Measurements from ENCODE around the gene DBNDD1. TPM values are rescaled to one million over a fixed set of nuclear protein-coding genes. Genes with fewer than 3 reads are reported as not detected.
A peak's percentile ranks its signal among the peaks of the same experiment; 100 is the strongest.
"Not testable (repeated sequence)": the region's sequence is repeated elsewhere in the genome, so short reads cannot be mapped to it uniquely, and the experiment has no call there.

Gene DBNDD1
- total RNA-seq, 1 donor from 2014 or later, result 77.8 TPM

- H3K4me3 Mint-ChIP-seq (ENCODE audit: unreplicated experiment), result no peak overlapping the region
- peaks cover 5% of the 10 kb centered on the region for H3K36me3 Mint-ChIP-seq (ENCODE audit: unreplicated experiment)
- peaks cover 14% of the 10 kb centered on the region for H3K9me3 Mint-ChIP-seq (ENCODE audit: unreplicated experiment)
- no peak for TF ChIP-seq CTCF (IDR thresholded peaks at IDR 0.05; ENCODE audit: partially characterized antibody, unreplicated experiment)
- H3K4me1 Mint-ChIP-seq (ENCODE audit: low read depth, unreplicated experiment), result peaks cover 8% of the 10 kb centered on the region
- peak overlapping the region; percentile 72 for H3K27ac Mint-ChIP-seq (ENCODE audit: unreplicated experiment)
- peaks cover 17% of the 10 kb centered on the region for H3K27me3 Mint-ChIP-seq (ENCODE audit: unreplicated experiment)
- DNase-seq, result no peak
Measured at GRCh38 chr16:89996178-89996489, 23.1 kb downstream of the DBNDD1 start.

- H3K27ac Mint-ChIP-seq (ENCODE audit: unreplicated experiment), result peak overlapping the region; percentile 72
- H3K4me1 Mint-ChIP-seq (ENCODE audit: low read depth, unreplicated experiment); DNase-seq; H3K4me3 Mint-ChIP-seq (ENCODE audit: unreplicated experiment); H3K36me3 Mint-ChIP-seq (ENCODE audit: unreplicated experiment): not testable (repeated sequence)
- H3K27me3 Mint-ChIP-seq (ENCODE audit: unreplicated experiment), result peaks cover 17% of the 10 kb centered on the region
- peaks cover 14% of the 10 kb centered on the region for H3K9me3 Mint-ChIP-seq (ENCODE audit: unreplicated experiment)
Measured at GRCh38 chr16:89995475-89996177, 23.6 kb downstream of the DBNDD1 start.

- not testable (repeated sequence) for H3K4me3 Mint-ChIP-seq (ENCODE audit: unreplicated experiment); H3K36me3 Mint-ChIP-seq (ENCODE audit: unreplicated experiment); DNase-seq; H3K4me1 Mint-ChIP-seq (ENCODE audit: low read depth, unreplicated experiment)
- H3K9me3 Mint-ChIP-seq (ENCODE audit: unreplicated experiment), result peaks cover 14% of the 10 kb centered on the region
- H3K27ac Mint-ChIP-seq (ENCODE audit: unreplicated experiment), result peak overlapping the region; percentile 77
- peaks cover 17% of the 10 kb centered on the region for H3K27me3 Mint-ChIP-seq (ENCODE audit: unreplicated experiment)
Measured at GRCh38 chr16:89994721-89995474, 24.4 kb downstream of the DBNDD1 start.

- H3K36me3 Mint-ChIP-seq (ENCODE audit: unreplicated experiment), result peaks cover 5% of the 10 kb centered on the region
- no peak for TF ChIP-seq CTCF (IDR thresholded peaks at IDR 0.05; ENCODE audit: partially characterized antibody, unreplicated experiment)
Measured at GRCh38 chr16:89994389-89994720, 24.9 kb downstream of the DBNDD1 start.

GRCh38 chr16:89993971-89994370 lies 25.3 kb downstream of the DBNDD1 start:
- H3K4me3 Mint-ChIP-seq (ENCODE audit: unreplicated experiment), result no peak overlapping the region
- no peak for DNase-seq
- H3K36me3 Mint-ChIP-seq (ENCODE audit: unreplicated experiment), result peaks cover 5% of the 10 kb centered on the region
- peaks cover 8% of the 10 kb centered on the region for H3K4me1 Mint-ChIP-seq (ENCODE audit: low read depth, unreplicated experiment)
- H3K27me3 Mint-ChIP-seq (ENCODE audit: unreplicated experiment), result peaks cover 17% of the 10 kb centered on the region
- no peak for TF ChIP-seq CTCF (IDR thresholded peaks at IDR 0.05; ENCODE audit: partially characterized antibody, unreplicated experiment)
- H3K9me3 Mint-ChIP-seq (ENCODE audit: unreplicated experiment), result peaks cover 14% of the 10 kb centered on the region
- peak overlapping the region; percentile 76 for H3K27ac Mint-ChIP-seq (ENCODE audit: unreplicated experiment)

More at GRCh38 chr16:89994389-89994720, 24.9 kb downstream of the DBNDD1 start:
- H3K27ac Mint-ChIP-seq (ENCODE audit: unreplicated experiment), result peak overlapping the region; percentile 77
- H3K9me3 Mint-ChIP-seq (ENCODE audit: unreplicated experiment), result peaks cover 14% of the 10 kb centered on the region
- H3K4me1 Mint-ChIP-seq (ENCODE audit: low read depth, unreplicated experiment), result peaks cover 8% of the 10 kb centered on the region
- no peak for DNase-seq
- H3K27me3 Mint-ChIP-seq (ENCODE audit: unreplicated experiment), result peaks cover 17% of the 10 kb centered on the region
- no peak overlapping the region for H3K4me3 Mint-ChIP-seq (ENCODE audit: unreplicated experiment)

- Mint-ChIP-seq H3K27me3 (ENCODE audit: unreplicated experiment) (peaks cover 17% of the 10 kb centered on the region), H3K36me3 (ENCODE audit: unreplicated experiment) (peaks cover 5% of the 10 kb centered on the region), H3K27ac (ENCODE audit: unreplicated experiment) (no peak overlapping the region), H3K9me3 (ENCODE audit: unreplicated experiment) (peaks cover 14% of the 10 kb centered on the region), H3K4me3 (ENCODE audit: unreplicated experiment) (no peak overlapping the region), H3K4me1 (ENCODE audit: low read depth, unreplicated experiment) (peaks cover 8% of the 10 kb centered on the region)
- TF ChIP-seq CTCF (IDR thresholded peaks at IDR 0.05; ENCODE audit: partially characterized antibody, unreplicated experiment), result no peak
- DNase-seq, result no peak
Measured at GRCh38 chr16:89993377-89993776, 25.9 kb downstream of the DBNDD1 start.
